Suprapubic skin (tissue), 3 donors: Measurements from ENCODE around the gene VWA2.

Experiments used
- POLR2A ChIP-seq, 2 donors: fragments of 450-650 bp; IDR thresholded peaks; one replicate each; pipeline ENCODE4 v1.6.1; 2017; ENCODE audit warnings: antibody characterized with exemption in 2 of 2, mild to moderate bottlenecking in 2 of 2, moderate library complexity in 2 of 2
- TF ChIP-seq, protein P1 (sequence below), 2 donors: fragments of 200-600 bp in 1 of 2; fragments of 450-650 bp in 1 of 2; sonication (generic) in 1 of 2; IDR thresholded peaks; one replicate each; pipeline ENCODE4 v1.5.1; 2016 to 2019; ENCODE audit warnings: antibody characterized with exemption in 2 of 2, mild to moderate bottlenecking in 1 of 2, moderate library complexity in 1 of 2

DNA sequence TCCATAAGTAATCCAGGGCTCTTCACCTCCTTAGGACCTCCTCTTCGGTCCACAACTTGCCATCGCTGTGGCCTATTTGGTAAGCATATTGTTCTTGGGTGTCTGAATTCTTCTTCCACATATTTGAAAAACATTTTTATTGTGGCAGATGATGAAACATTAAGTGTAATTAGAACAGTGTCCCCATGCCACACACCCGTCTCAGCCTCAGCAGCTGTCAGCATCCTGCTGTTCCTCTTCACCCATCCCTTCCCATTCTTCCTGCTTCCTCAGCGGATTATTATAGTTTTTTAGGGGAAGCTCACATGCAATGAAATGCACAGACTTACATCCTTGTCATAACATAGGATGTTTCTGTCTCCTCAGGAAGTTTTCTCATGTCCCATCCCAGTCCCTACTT, 39.8 kb upstream of the VWA2 start:
- TF ChIP-seq, protein P1, sequence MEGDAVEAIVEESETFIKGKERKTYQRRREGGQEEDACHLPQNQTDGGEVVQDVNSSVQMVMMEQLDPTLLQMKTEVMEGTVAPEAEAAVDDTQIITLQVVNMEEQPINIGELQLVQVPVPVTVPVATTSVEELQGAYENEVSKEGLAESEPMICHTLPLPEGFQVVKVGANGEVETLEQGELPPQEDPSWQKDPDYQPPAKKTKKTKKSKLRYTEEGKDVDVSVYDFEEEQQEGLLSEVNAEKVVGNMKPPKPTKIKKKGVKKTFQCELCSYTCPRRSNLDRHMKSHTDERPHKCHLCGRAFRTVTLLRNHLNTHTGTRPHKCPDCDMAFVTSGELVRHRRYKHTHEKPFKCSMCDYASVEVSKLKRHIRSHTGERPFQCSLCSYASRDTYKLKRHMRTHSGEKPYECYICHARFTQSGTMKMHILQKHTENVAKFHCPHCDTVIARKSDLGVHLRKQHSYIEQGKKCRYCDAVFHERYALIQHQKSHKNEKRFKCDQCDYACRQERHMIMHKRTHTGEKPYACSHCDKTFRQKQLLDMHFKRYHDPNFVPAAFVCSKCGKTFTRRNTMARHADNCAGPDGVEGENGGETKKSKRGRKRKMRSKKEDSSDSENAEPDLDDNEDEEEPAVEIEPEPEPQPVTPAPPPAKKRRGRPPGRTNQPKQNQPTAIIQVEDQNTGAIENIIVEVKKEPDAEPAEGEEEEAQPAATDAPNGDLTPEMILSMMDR (IDR thresholded peaks at IDR 0.05) = no peak
- no peak for TF ChIP-seq POLR2A (IDR thresholded peaks at IDR 0.05)
